ENCODE results near the gene KLHDC10. TPM values are rescaled to one million over a fixed set of nuclear protein-coding genes. Genes with fewer than 3 reads are reported as not detected.

Gene KLHDC10
- total RNA-seq, 2 experiments from 2014 or later, result 7.0 to 8.8 TPM

DNA sequence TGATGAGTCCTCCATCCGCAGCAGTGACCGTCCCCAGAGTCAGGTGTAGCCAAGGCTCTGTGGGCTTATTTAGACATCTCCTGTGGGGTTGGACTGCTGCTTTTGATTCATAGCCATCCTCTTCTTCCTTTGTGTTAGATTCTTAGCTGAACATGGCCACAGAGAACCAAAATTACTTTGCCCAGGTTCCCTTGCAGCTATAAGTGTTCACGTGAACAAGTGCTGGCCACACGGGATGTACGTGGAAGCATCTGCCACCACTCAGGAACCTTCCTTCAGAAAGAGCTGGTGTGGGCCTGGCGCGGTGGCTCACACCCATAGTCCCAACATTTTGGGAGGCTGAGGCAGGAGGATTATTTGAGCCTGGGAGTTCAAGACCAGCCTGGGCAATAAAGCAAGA is 85.8 kb downstream of the KLHDC10 start:
- Histone ChIP-seq H3K9me3 (ENCODE audit: control insufficient read depth in 1 of 2, insufficient read depth in 1 of 2, low read length in 2 of 2) (peaks cover 9 to 56% of the 10 kb centered on the region in 2 experiments), H3K36me3 (ENCODE audit: insufficient read depth, low read length) (peaks cover 4% of the 10 kb centered on the region), H3K4me1 (ENCODE audit: insufficient read depth, low read length) (peaks cover 15% of the 10 kb centered on the region), H3K27me3 (ENCODE audit: control insufficient read depth in 1 of 2, insufficient read depth in 2 of 2, low read length in 2 of 2) (no peaks in the 10 kb centered on the region), H3K27ac (ENCODE audit: low read depth in 1 of 2, low read length in 2 of 2) (no peak overlapping the region), H3K4me3 (ENCODE audit: low read length) (no peak overlapping the region)
- Mint-ChIP-seq H3K4me3 (no peak overlapping the region), H3K36me3 (ENCODE audit: low read depth) (peaks cover 27% of the 10 kb centered on the region), H3K4me1 (ENCODE audit: low read depth) (no peaks in the 10 kb centered on the region), H3K27me3 (no peaks in the 10 kb centered on the region), H3K27ac (no peak overlapping the region), H3K9me3 (peaks cover 3% of the 10 kb centered on the region)
- intact Hi-C loops (cut with DNase I, micrococcal nuclease), result no loop called here
- ATAC-seq (ENCODE audit: poor library complexity) (no peak), DNase-seq (no peak)
- ChIA-PET POLR2A (no interaction called here), CTCF (no interaction called here)
- TF ChIP-seq, protein P1, sequence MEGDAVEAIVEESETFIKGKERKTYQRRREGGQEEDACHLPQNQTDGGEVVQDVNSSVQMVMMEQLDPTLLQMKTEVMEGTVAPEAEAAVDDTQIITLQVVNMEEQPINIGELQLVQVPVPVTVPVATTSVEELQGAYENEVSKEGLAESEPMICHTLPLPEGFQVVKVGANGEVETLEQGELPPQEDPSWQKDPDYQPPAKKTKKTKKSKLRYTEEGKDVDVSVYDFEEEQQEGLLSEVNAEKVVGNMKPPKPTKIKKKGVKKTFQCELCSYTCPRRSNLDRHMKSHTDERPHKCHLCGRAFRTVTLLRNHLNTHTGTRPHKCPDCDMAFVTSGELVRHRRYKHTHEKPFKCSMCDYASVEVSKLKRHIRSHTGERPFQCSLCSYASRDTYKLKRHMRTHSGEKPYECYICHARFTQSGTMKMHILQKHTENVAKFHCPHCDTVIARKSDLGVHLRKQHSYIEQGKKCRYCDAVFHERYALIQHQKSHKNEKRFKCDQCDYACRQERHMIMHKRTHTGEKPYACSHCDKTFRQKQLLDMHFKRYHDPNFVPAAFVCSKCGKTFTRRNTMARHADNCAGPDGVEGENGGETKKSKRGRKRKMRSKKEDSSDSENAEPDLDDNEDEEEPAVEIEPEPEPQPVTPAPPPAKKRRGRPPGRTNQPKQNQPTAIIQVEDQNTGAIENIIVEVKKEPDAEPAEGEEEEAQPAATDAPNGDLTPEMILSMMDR (IDR thresholded peaks at IDR 0.05), result no peak

DNA sequence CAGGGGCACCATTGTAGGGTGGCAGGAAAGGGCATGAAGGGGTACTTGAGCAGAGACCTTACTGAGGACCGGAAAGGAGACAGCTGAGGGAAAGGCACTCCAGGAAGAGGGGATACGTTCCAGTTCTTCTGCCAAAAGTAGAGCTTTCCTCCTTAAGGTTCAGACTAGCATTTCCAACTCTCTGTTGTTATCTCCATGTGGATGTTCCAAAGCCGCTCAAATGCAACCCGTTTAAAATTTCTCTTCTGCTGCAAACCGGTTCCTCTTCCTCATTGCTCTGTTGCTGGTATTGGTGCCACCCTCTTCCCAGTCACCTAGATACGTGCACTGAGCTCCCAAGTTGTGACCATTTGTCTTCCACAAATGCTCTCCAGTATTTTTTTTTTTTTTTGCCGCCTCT is 87.4 kb downstream of the KLHDC10 start:
- Histone ChIP-seq H3K4me3 (ENCODE audit: low read length) (no peak overlapping the region), H3K4me1 (ENCODE audit: insufficient read depth, low read length) (peaks cover 9% of the 10 kb centered on the region), H3K9me3 (ENCODE audit: control insufficient read depth in 1 of 2, insufficient read depth in 1 of 2, low read length in 2 of 2) (peaks cover 9 to 42% of the 10 kb centered on the region in 2 experiments), H3K36me3 (ENCODE audit: insufficient read depth, low read length) (peaks cover 14% of the 10 kb centered on the region), H3K27ac (ENCODE audit: low read depth in 1 of 2, low read length in 2 of 2) (no peak overlapping the region), H3K27me3 (ENCODE audit: control insufficient read depth in 1 of 2, insufficient read depth in 2 of 2, low read length in 2 of 2) (no peaks in the 10 kb centered on the region)
- no peak overlapping the region for H3K27ac Mint-ChIP-seq
- no peak overlapping the region for H3K4me3 Mint-ChIP-seq
- intact Hi-C loops (cut with DNase I, micrococcal nuclease), result no loop called here
- ChIA-PET CTCF (interaction anchor here (0.6 kb wide), 1 partner anchor 15 kb away, joined by 3 read pairs; no protein-coding TSS in a partner anchor), POLR2A (no interaction called here)
- H3K27me3 Mint-ChIP-seq, result no peaks in the 10 kb centered on the region
- ATAC-seq (ENCODE audit: poor library complexity), result no peak
- H3K36me3 Mint-ChIP-seq (ENCODE audit: low read depth), result peaks cover 42% of the 10 kb centered on the region
- no peak for DNase-seq
- TF ChIP-seq, protein P1 (IDR thresholded peaks at IDR 0.05), result no peak
- peaks cover 3% of the 10 kb centered on the region for H3K9me3 Mint-ChIP-seq
- H3K4me1 Mint-ChIP-seq (ENCODE audit: low read depth), result no peaks in the 10 kb centered on the region

DNA sequence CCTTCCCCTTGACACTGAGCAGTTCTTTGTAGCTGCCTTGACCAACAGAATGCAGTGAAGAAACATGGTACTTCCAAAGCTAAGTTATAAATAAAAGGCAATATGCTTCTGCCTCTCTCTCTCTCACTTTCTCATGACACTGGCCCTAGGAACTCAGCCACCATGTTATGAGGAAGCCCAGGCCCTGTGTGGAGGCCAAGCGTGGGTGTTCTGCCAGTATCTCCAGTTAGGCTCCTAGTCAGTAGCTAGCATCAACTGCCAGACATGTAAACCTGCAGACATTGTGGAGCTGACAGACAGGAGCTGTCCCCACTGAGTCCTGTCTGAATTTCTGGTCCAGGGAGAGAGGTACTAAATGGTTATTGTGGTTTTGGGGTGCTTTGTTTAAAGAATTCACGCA is 89.7 kb downstream of the KLHDC10 start:
- DNase-seq, result no peak
- intact Hi-C loops (cut with DNase I, micrococcal nuclease), result no loop called here
- CTCF ChIA-PET, result no interaction called here

More for the DNA sequence above, 89.7 kb downstream of the KLHDC10 start:
- TF ChIP-seq, protein P1 (IDR thresholded peaks at IDR 0.05), result no peak
- Mint-ChIP-seq H3K4me3 (no peak overlapping the region), H3K9me3 (peaks cover 3% of the 10 kb centered on the region), H3K36me3 (ENCODE audit: low read depth) (peaks cover 65% of the 10 kb centered on the region), H3K27ac (no peak overlapping the region), H3K4me1 (ENCODE audit: low read depth) (no peaks in the 10 kb centered on the region), H3K27me3 (no peaks in the 10 kb centered on the region)
- no peak for ATAC-seq (ENCODE audit: poor library complexity)
- no peaks in the 10 kb centered on the region for H3K27me3 ChIP-seq (ENCODE audit: control insufficient read depth in 1 of 2, insufficient read depth in 2 of 2, low read length in 2 of 2)
- H3K36me3 ChIP-seq (ENCODE audit: insufficient read depth, low read length), result peaks cover 35% of the 10 kb centered on the region
- POLR2A ChIA-PET, result interaction anchor here (1.0 kb wide), 1 partner anchor 18 kb away, joined by 3 read pairs; no protein-coding TSS in a partner anchor
- peaks cover 9 to 36% of the 10 kb centered on the region in 2 experiments for H3K9me3 ChIP-seq (ENCODE audit: control insufficient read depth in 1 of 2, insufficient read depth in 1 of 2, low read length in 2 of 2)
- no peak overlapping the region for H3K27ac ChIP-seq (ENCODE audit: low read depth in 1 of 2, low read length in 2 of 2)
- H3K4me3 ChIP-seq (ENCODE audit: low read length), result no peak overlapping the region
- H3K4me1 ChIP-seq (ENCODE audit: insufficient read depth, low read length), result no peaks in the 10 kb centered on the region
